CMK (cell line): ENCODE measurements around the gene C1GALT1.

ENCODE experiments used
- DNase-seq: peaks from one replicate; pipeline ENCODE4 v3.0.0-alpha.2; 2010; ENCODE audit warnings: low read depth

C1GALT1 gene

GRCh38 chr7:7272294-7272693 lies 90.0 kb downstream of the C1GALT1 start:
- no peak for DNase-seq

- no peak for DNase-seq
Measured at GRCh38 chr7:7274782-7275181, 92.4 kb downstream of the C1GALT1 start.

GRCh38 chr7:7276161-7276560 lies 93.8 kb downstream of the C1GALT1 start:
- DNase-seq = no peak

- no peak for DNase-seq
Measured at GRCh38 chr7:7290429-7291122, 108.2 kb downstream of the C1GALT1 start.

GRCh38 chr7:7292085-7292484 lies 109.7 kb downstream of the C1GALT1 start:
- no peak for DNase-seq

- no peak for DNase-seq
Measured at GRCh38 chr7:7292608-7293007, 110.3 kb downstream of the C1GALT1 start.

DNA sequence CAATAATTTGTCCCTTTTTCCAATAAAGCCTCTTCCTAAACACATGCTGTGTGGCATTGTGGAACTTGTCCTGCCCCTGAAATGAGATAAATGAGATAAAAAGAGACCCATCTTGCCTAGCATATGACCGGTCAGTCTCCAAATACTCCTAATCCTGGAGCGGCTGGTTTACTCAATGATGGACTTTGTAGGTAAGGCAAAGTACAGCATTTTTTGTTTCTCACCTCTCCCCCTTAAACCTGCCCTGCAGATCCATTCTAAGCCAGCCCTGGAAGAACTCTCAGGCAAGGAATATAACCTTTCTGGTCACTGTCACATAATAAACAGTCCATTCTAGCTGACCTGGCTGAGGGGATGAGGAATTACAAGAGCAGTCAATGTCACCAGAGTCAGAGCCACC lies 110.7 kb downstream of the C1GALT1 start:
- DNase-seq = no peak

- no peak for DNase-seq
Measured at GRCh38 chr7:7294911-7295310, 112.6 kb downstream of the C1GALT1 start.
